ENCODE measurements around the gene HMCN2.

Gene HMCN2, protein sequence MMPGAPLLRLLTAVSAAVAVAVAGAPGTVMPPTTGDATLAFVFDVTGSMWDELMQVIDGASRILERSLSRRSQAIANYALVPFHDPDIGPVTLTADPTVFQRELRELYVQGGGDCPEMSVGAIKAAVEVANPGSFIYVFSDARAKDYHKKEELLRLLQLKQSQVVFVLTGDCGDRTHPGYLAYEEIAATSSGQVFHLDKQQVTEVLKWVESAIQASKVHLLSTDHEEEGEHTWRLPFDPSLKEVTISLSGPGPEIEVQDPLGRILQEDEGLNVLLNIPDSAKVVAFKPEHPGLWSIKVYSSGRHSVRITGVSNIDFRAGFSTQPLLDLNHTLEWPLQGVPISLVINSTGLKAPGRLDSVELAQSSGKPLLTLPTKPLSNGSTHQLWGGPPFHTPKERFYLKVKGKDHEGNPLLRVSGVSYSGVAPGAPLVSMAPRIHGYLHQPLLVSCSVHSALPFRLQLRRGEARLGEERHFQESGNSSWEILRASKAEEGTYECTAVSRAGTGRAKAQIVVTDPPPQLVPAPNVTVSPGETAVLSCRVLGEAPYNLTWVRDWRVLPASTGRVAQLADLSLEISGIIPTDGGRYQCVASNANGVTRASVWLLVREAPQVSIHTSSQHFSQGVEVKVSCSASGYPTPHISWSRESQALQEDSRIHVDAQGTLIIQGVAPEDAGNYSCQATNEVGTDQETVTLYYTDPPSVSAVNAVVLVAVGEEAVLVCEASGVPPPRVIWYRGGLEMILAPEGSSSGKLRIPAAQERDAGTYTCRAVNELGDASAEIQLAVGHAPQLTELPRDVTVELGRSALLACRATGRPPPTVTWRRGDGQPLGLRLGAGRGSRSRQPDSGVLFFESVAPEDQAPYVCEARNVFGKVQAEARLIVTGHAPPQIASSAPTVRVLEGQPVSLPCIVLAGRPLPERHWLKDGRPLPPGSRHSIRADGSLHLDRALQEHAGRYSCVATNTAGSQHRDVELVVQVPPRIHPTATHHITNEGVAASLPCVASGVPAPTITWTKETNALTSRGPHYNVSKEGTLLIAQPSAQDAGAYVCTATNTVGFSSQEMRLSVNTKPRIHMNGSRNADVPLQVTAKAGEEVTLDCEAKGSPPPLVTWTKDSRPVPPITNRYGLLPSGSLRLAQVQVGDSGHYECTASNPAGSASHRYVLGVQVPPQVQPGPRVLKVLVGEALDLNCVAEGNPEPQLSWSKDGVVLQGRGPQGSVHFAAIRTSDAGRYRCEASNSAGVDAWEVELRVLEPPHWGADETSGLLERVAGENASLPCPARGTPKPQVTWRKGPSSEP (N-terminal part only)

DNA sequence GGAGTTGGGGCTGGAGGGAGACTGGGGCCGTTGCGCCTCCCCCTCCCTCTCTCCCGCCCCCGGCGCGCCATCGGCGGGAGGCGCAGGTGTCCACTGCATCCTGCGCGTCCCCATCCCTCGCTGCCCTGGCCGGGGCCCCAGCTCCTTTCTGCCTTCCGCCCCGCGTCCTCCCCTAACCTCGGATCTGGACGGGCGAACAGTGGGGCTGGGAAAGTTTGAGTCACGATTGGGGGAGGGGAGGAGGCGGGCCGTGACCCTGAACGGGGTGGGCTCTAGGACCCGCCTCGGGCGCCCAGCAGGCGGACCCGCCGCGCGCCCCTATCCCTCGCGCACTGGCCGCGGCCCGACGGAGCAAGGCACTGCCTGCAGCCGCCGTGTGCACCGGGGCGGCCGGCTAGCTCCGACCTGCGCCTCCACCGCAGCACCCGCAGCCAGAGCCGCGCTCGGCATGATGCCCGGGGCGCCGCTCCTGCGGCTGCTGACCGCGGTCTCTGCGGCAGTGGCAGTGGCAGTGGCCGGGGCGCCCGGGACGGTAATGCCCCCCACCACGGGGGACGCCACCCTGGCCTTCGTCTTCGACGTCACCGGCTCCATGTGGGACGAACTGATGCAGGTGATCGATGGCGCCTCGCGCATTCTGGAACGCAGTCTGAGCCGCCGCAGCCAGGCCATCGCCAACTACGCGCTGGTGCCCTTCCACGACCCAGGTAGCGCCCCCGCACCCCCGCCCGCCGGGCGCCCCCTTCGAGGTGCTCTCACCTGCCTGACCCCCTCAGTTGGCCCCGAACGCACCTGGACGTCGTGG, at the start of gene HMCN2:
Gene HMCN2, plus strand, starts transcription at position 330 of the 805 bp plus-strand sequence. Its CDS starts 119 bp downstream, at position 449.
- Histone ChIP-seq H3K9ac (ENCODE audit: low read depth, low read length) (peak within 1 kb of the TSS; percentile 69; the same call in 1 of the 2 replicates), H3K9me3 (ENCODE audit: control insufficient read depth, insufficient read depth, low read length) (no peaks in the 10 kb centered on the region), H3K36me3 (ENCODE audit: insufficient read depth, low read length) (no peaks in the 10 kb centered on the region), H3K4me1 (ENCODE audit: insufficient read depth, low read length) (peaks cover 13% of the 10 kb centered on the region)

DNA sequence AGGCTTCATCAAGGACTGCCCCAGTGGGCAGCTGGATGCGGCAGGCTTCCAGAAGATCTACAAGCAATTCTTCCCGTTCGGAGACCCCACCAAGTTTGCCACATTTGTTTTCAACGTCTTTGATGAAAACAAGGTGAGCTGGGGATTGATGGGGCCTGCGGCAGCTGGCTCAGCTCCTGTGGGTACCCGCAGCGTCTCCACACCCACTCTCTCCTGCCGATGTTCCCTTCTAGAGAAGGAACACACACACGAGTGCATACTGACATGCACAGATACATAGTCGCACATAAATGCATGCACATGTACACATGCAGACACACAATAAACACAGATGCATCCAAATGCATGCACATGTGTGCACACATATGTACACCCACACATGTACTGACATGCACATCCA, 47.7 kb upstream of the HMCN2 start:
- H3K9ac ChIP-seq (ENCODE audit: low read depth, low read length), result no peak overlapping the region
- no peaks in the 10 kb centered on the region for H3K9me3 ChIP-seq (ENCODE audit: control insufficient read depth, insufficient read depth, low read length)
- peaks cover 21% of the 10 kb centered on the region; the same call in 1 of the 2 replicates for H3K4me1 ChIP-seq (ENCODE audit: insufficient read depth, low read length)
- no peaks in the 10 kb centered on the region for H3K36me3 ChIP-seq (ENCODE audit: insufficient read depth, low read length)

DNA sequence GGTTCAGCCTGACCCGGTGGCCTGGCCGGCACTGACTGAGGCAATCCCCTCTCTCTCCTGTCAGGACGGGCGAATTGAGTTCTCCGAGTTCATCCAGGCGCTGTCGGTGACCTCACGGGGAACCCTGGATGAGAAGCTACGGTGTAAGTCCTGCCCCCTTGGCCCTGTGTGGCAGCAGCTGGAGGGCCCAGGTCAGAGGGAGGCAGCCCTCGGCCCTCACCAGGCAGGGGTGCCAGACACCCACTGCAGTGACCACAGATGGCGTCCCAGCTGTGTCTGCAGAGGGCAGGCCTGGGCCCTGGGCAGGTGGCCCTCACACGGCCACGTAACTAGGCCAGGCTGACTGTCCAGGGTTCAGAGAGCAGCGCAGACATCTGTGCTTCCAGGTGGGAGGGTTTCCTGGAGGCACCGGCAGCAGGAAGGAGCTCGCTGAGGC, 45.9 kb upstream of the HMCN2 start:
- Histone ChIP-seq H3K36me3 (ENCODE audit: insufficient read depth, low read length) (no peaks in the 10 kb centered on the region), H3K9me3 (ENCODE audit: control insufficient read depth, insufficient read depth, low read length) (no peaks in the 10 kb centered on the region), H3K9ac (ENCODE audit: low read depth, low read length) (no peak overlapping the region), H3K4me1 (ENCODE audit: insufficient read depth, low read length) (peaks cover 13% of the 10 kb centered on the region; the same call in 1 of the 2 replicates)

DNA sequence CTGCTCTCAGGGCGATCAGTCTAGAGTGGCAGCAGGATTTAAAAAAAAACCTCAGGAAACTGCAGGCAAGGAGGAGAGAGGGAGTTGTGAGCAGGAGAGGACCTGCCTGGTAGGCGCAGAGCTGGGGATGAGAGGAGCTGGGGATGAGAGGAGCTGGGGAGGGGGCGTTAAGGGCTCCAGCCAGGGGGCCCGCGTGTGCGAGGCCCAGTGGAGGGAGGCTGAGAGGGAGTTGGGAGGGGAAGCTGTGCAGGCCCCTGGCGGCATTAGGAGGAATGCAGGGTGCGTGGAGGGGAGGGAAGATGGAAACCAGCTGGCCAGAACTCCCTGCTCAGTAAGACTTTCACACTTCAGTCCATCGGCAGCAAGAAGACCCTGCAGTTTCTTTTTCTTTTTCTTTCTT, 45.2 kb upstream of the HMCN2 start:
- H3K9ac ChIP-seq (ENCODE audit: low read depth, low read length), result no peak overlapping the region
- no peaks in the 10 kb centered on the region for H3K36me3 ChIP-seq (ENCODE audit: insufficient read depth, low read length)
- H3K4me1 ChIP-seq (ENCODE audit: insufficient read depth, low read length), result peaks cover 7% of the 10 kb centered on the region; the same call in 1 of the 2 replicates
- H3K9me3 ChIP-seq (ENCODE audit: control insufficient read depth, insufficient read depth, low read length), result no peaks in the 10 kb centered on the region

DNA sequence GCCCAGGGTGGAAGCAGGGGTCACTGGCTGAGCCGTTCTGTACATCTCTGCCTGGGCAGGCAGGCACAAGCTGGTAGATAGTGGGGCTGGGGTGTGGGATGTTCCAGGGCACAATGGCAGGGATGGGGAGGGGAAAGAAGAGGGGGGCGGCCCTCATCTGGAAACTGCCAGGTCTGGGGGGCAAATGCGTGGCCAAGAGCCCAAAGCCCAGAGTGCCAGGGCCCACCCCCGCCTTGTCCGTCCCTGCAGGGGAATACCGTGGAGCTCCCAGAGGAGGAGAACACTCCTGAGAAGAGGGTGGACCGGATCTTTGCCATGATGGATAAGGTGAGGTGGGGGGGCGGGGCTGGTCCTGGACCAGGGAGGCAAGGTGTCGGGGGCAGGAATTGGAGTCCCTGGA, 42.7 kb upstream of the HMCN2 start:
- H3K4me1 ChIP-seq (ENCODE audit: insufficient read depth, low read length), result no peaks in the 10 kb centered on the region
- no peak overlapping the region for H3K9ac ChIP-seq (ENCODE audit: low read depth, low read length)
- no peaks in the 10 kb centered on the region; the same call in 1 of the 2 replicates for H3K36me3 ChIP-seq (ENCODE audit: insufficient read depth, low read length)
- no peaks in the 10 kb centered on the region; the same call in 1 of the 2 replicates for H3K9me3 ChIP-seq (ENCODE audit: control insufficient read depth, insufficient read depth, low read length)

DNA sequence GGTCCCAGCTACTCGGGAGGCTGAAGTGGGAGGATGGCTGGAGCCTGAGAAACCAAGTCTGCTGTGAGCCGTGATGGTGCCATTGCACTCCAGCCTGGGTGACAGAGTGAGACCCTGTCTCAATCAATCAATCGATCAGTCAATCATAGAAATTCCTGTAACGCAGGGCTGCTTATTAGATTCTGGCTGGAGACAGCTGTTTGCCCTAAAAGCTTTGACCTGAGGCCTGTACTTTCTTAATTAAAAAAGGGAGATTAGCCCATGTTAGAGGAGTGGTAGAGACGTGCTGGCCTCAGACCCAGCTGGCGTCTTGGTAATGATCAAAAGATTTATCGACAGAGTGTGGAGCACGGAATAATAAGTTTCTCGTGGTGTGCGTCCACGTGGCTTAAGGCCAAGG, 40.5 kb upstream of the HMCN2 start:
- no peaks in the 10 kb centered on the region; the same call in 1 of the 2 replicates for H3K9me3 ChIP-seq (ENCODE audit: control insufficient read depth, insufficient read depth, low read length)
- no peaks in the 10 kb centered on the region for H3K4me1 ChIP-seq (ENCODE audit: insufficient read depth, low read length)
- H3K36me3 ChIP-seq (ENCODE audit: insufficient read depth, low read length), result no peaks in the 10 kb centered on the region; the same call in 1 of the 2 replicates

DNA sequence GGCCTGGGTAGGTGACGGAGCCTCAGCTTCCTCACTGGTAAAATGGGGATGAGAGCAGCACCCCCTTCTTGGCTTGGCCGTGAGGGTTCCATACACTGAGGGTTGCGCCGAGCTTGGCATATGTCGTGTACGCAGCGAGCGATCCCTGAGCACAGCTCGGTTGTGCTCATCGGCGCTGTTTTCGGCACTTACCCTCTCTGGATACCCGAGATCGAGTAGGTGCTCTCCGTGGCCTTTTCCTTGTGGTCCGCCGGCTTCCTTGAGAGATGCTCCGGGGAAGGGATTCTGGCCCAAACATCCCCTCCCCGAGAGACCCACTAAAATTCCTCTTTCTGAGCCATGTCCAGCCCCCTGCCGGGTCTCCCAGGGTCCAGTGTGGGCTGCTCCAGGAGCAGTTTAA, 40.0 kb upstream of the HMCN2 start:
- no peaks in the 10 kb centered on the region; the same call in 1 of the 2 replicates for H3K9me3 ChIP-seq (ENCODE audit: control insufficient read depth, insufficient read depth, low read length)
- no peak overlapping the region for H3K9ac ChIP-seq (ENCODE audit: low read depth, low read length)
- no peaks in the 10 kb centered on the region; the same call in 1 of the 2 replicates for H3K36me3 ChIP-seq (ENCODE audit: insufficient read depth, low read length)

More for the DNA sequence above, 40.5 kb upstream of the HMCN2 start:
- H3K9ac ChIP-seq (ENCODE audit: low read depth, low read length), result no peak overlapping the region

DNA sequence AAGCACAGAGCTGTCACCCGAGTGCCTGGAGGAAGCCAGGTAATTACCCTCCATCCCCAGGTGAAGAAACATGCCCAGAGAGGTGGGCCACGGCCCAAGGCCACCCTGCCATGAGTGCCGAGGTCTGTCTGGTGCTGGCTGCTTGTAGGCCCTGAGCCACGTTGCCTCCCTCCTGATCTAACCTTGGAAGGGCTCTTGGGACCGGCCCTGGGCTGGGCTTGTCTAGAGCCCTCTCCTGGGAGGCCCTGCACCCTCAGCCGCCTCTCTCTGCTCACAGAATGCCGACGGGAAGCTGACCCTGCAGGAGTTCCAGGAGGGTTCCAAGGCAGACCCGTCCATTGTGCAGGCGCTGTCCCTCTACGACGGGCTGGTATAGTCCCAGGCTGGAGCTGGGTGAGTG, 39.4 kb upstream of the HMCN2 start:
- Histone ChIP-seq H3K4me1 (ENCODE audit: insufficient read depth, low read length) (no peaks in the 10 kb centered on the region), H3K36me3 (ENCODE audit: insufficient read depth, low read length) (no peaks in the 10 kb centered on the region; the same call in 1 of the 2 replicates), H3K9ac (ENCODE audit: low read depth, low read length) (no peak overlapping the region), H3K9me3 (ENCODE audit: control insufficient read depth, insufficient read depth, low read length) (no peaks in the 10 kb centered on the region; the same call in 1 of the 2 replicates)

More for the DNA sequence above, 40.0 kb upstream of the HMCN2 start:
- no peaks in the 10 kb centered on the region for H3K4me1 ChIP-seq (ENCODE audit: insufficient read depth, low read length)

DNA sequence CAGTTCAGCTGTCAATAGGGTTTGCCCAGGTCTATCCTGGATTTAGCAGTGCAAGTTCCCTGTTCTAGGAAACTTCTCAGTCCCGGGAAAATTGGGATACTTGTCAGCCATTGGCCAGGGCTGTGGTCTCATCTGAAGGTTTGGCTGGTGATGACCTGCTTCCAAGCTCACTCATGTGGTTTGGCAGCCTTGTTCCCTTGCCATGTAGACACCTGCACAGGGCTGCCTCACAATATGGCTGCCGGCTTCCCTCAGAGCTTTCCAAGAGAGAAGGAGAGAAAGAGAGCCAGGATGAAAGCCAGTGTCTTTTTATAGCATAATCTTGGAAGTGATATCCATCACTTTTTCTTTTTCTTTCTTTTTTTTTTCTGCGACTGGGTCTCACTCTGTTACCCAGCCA, 37.7 kb upstream of the HMCN2 start:
- Histone ChIP-seq H3K4me1 (ENCODE audit: insufficient read depth, low read length) (no peaks in the 10 kb centered on the region), H3K9ac (ENCODE audit: low read depth, low read length) (no peak overlapping the region), H3K36me3 (ENCODE audit: insufficient read depth, low read length) (no peaks in the 10 kb centered on the region; the same call in 1 of the 2 replicates), H3K9me3 (ENCODE audit: control insufficient read depth, insufficient read depth, low read length) (no peaks in the 10 kb centered on the region; the same call in 1 of the 2 replicates)

DNA sequence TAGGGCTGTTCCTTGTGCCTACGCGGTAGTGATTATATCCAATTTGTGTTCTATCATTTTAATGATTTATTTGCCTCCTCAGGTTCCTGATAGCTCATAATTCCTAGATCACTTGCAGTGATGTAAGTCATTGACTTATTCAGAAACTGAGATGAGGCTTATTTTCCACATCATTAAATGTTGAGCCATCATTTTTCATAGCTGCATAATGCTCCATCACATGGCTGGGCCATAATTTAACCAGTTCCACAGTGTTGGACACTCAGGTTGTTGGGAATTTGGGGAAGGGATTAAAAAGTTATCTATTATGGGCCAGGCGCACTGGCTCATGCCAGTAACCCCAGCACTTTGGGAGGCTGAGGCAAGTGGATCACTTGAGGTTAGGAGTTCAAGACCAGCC, 35.8 kb upstream of the HMCN2 start:
- Histone ChIP-seq H3K9me3 (ENCODE audit: control insufficient read depth, insufficient read depth, low read length) (no peaks in the 10 kb centered on the region; the same call in 1 of the 2 replicates), H3K9ac (ENCODE audit: low read depth, low read length) (no peak overlapping the region), H3K4me1 (ENCODE audit: insufficient read depth, low read length) (no peaks in the 10 kb centered on the region), H3K36me3 (ENCODE audit: insufficient read depth, low read length) (no peaks in the 10 kb centered on the region; the same call in 1 of the 2 replicates)

DNA sequence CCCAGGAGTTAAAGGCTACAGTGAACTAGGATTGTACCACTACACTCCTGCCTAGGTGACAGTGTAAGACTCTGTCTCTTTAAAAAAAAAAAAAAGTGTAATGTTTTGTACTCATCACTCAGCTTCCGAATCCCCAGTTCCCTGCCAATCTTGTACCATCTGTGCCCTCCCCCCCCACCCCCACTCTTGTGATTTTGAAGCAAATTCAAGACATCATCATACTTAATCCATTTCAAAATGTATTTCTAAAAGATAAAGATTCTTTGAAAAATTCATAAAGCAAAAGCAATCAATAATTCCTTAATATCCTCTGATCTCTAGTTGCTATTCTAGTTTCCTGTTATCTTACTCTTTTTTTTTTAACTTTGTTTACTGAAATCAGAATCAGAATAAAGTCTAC, 34.9 kb upstream of the HMCN2 start:
- Histone ChIP-seq H3K9ac (ENCODE audit: low read depth, low read length) (no peak overlapping the region), H3K36me3 (ENCODE audit: insufficient read depth, low read length) (no peaks in the 10 kb centered on the region; the same call in 1 of the 2 replicates), H3K9me3 (ENCODE audit: control insufficient read depth, insufficient read depth, low read length) (no peaks in the 10 kb centered on the region; the same call in 1 of the 2 replicates), H3K4me1 (ENCODE audit: insufficient read depth, low read length) (no peaks in the 10 kb centered on the region)

DNA sequence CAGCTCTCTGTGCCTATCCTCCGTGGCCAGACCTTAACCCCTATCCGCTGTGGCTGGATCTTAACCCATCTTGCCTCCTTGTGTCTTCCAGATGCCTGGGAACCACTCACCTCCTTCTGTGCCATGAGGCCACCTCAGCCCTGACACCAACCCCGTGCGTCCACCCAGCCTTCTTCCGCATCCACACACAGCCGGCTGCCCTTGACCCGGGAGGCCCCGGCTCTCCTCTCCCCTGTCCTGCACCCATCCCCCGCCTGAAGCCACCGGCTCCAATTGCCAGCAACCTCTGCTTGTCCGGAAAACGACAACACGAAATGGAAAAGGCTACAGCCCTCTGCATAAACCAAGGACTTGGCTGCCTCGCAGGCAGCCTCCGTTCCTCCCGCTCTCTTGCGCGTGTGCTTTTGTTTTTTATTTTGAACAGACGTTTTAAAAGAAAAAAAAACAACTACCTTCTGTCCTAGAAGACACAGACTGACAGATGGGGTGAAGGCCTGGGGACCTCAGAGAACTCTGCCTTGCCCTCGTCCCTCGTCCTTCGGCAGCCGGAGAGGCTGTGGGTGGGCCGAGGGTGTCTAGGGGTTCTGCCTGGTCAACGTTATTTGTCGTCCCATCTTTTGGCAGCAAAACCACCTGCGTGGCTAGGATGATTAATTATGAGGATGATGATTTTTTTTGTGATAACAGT, 32.5 kb upstream of the HMCN2 start:
- Histone ChIP-seq H3K9ac (ENCODE audit: low read depth, low read length) (no peak overlapping the region), H3K36me3 (ENCODE audit: insufficient read depth, low read length) (no peaks in the 10 kb centered on the region; the same call in 1 of the 2 replicates), H3K9me3 (ENCODE audit: control insufficient read depth, insufficient read depth, low read length) (no peaks in the 10 kb centered on the region), H3K4me1 (ENCODE audit: insufficient read depth, low read length) (peaks cover 6% of the 10 kb centered on the region; the same call in 1 of the 2 replicates)

Data from ES-I3 (cell line).